GM23338 (cell line): ENCODE data around the gene RYR2. TPM values are rescaled to one million over a fixed set of nuclear protein-coding genes. Genes with fewer than 3 reads are reported as not detected.

Experiments used
- ATAC-seq: fragments of 200-7000 bp; cut with Tn5 transposase; 3 replicates; pipeline ENCODE4 v1.9.1; 2020
- DNase-seq: peaks from one replicate; pipeline ENCODE4 v3.0.0-alpha.2; 2015; ENCODE audit warnings: low spot score
- H2AFZ ChIP-seq: fragments of 200-600 bp; sonication (generic); 2 replicates; pipeline ENCODE4 v1.8.0; 2016; ENCODE audit warnings: antibody characterized with exemption, mild to moderate bottlenecking, moderate library complexity
- H3F3A ChIP-seq: fragments of 200-600 bp; sonication (generic); replicated peaks from 2 replicates; pipeline ENCODE4 v1.8.0; 2017; ENCODE audit warnings: antibody characterized with exemption, mixed run types, low read depth
- H3K27ac ChIP-seq: fragments of 200-600 bp; sonication (generic); 2 replicates; pipeline ENCODE4 v1.6.1; 2016; ENCODE audit warnings: low read depth
- H3K27me3 ChIP-seq: fragments of 200-600 bp; sonication (generic); 2 replicates; pipeline ENCODE4 v1.8.0; 2016; ENCODE audit warnings: mild to moderate bottlenecking, mixed run types, moderate library complexity; ENCODE audit not compliant: insufficient read depth
- H3K36me3 ChIP-seq: fragments of 200-600 bp; sonication (generic); 2 replicates; pipeline ENCODE4 v1.8.0; 2016; ENCODE audit warnings: mild to moderate bottlenecking; ENCODE audit not compliant: insufficient read depth
- H3K4me1 ChIP-seq: fragments of 200-600 bp; sonication (generic); 2 replicates; pipeline ENCODE4 v1.8.0; 2016; ENCODE audit warnings: mild to moderate bottlenecking, moderate library complexity; ENCODE audit not compliant: insufficient read depth
- H3K4me2 ChIP-seq: fragments of 200-600 bp; sonication (generic); 2 replicates; pipeline ENCODE4 v1.7.1; 2017; ENCODE audit warnings: mixed run types
- H3K4me3 ChIP-seq: fragments of 200-600 bp; sonication (generic); 2 replicates; pipeline ENCODE4 v1.6.1; 2016; ENCODE audit warnings: mixed run types
- H3K79me2 ChIP-seq: fragments of 200-600 bp; sonication (generic); replicated peaks from 2 replicates; pipeline ENCODE4 v1.8.0; 2017; ENCODE audit warnings: mild to moderate bottlenecking; ENCODE audit not compliant: insufficient read depth
- H3K9me2 ChIP-seq: fragments of 200-600 bp; sonication (generic); 2 replicates; pipeline ENCODE4 v1.8.0; 2017; ENCODE audit not compliant: insufficient read depth
- H4K20me1 ChIP-seq: fragments of 200-600 bp; sonication (generic); replicated peaks from 2 replicates; pipeline ENCODE4 v1.8.0; 2017; ENCODE audit warnings: mild to moderate bottlenecking; ENCODE audit not compliant: insufficient read depth
- H3K27ac Mint-ChIP-seq: 2 replicates; pipeline ENCODE4 v1.8.0; 2020; ENCODE audit warnings: inconsistent platforms, mild to moderate bottlenecking, moderate library complexity, mixed read lengths
- H3K27me3 Mint-ChIP-seq: 3 replicates; pipeline ENCODE4 v1.8.0; 2022; ENCODE audit warnings: low read depth, mild to moderate bottlenecking, moderate library complexity, mixed read lengths, inconsistent platforms; ENCODE audit not compliant: insufficient read depth, poor library complexity
- H3K36me3 Mint-ChIP-seq: 3 replicates; pipeline ENCODE4 v1.8.0; 2021; ENCODE audit warnings: low read depth, mild to moderate bottlenecking, inconsistent platforms, moderate library complexity, mixed read lengths
- H3K4me1 Mint-ChIP-seq: 3 replicates; pipeline ENCODE4 v1.8.0; 2020; ENCODE audit warnings: mild to moderate bottlenecking, inconsistent platforms, mixed read lengths
- H3K4me3 Mint-ChIP-seq: 3 replicates; pipeline ENCODE4 v1.8.0; 2021; ENCODE audit warnings: moderate library complexity, mild to moderate bottlenecking, inconsistent platforms, mixed read lengths
- H3K9me3 Mint-ChIP-seq: 3 replicates; pipeline ENCODE4 v1.8.0; 2020; ENCODE audit warnings: moderate library complexity, mild to moderate bottlenecking, inconsistent platforms, mixed read lengths
- CREB1 ChIP-seq: fragments of 250-450 bp; sonication (Bioruptor Pico); IDR thresholded peaks from 2 replicates; pipeline ENCODE4 v1.5.0; 2020; ENCODE audit warnings: low read depth, mild to moderate bottlenecking, moderate library complexity
- EZH2 ChIP-seq: fragments of 200-600 bp; sonication (generic); IDR thresholded peaks from one replicate; pipeline ENCODE4 v1.8.0; 2017; ENCODE audit warnings: antibody characterized with exemption, mild to moderate bottlenecking, low read depth; ENCODE audit not compliant: unreplicated experiment
- EZH2phosphoT487 ChIP-seq: fragments of 200-600 bp; sonication (generic); IDR thresholded peaks from one replicate; pipeline ENCODE4 v1.8.1; 2018; ENCODE audit warnings: antibody characterized with exemption; ENCODE audit not compliant: unreplicated experiment
- JUNB ChIP-seq: IDR thresholded peaks from one replicate; pipeline ENCODE4 v1.6.1; 2016; ENCODE audit warnings: antibody characterized with exemption; ENCODE audit not compliant: unreplicated experiment
- NANOG ChIP-seq: IDR thresholded peaks from 2 replicates; pipeline ENCODE4 v1.6.1; 2016; ENCODE audit warnings: antibody characterized with exemption, borderline replicate concordance
- POLR2AphosphoS5 ChIP-seq: IDR thresholded peaks from 2 replicates; pipeline ENCODE4 v1.6.1; 2016; ENCODE audit warnings: antibody characterized with exemption, low read depth
- STAT1 ChIP-seq: IDR thresholded peaks from one replicate; pipeline ENCODE4 v1.6.1; 2016; ENCODE audit warnings: antibody characterized with exemption; ENCODE audit not compliant: unreplicated experiment
- ZNF114 ChIP-seq: fragments of 250-450 bp; sonication (Bioruptor Pico); IDR thresholded peaks from 2 replicates; pipeline ENCODE4 v1.5.0; 2020; ENCODE audit warnings: mild to moderate bottlenecking, moderate library complexity
- ZNF331 ChIP-seq: fragments of 250-450 bp; sonication (Bioruptor Pico); IDR thresholded peaks from 2 replicates; pipeline ENCODE4 v1.5.0; 2020; ENCODE audit warnings: low read depth, mild to moderate bottlenecking, moderate library complexity
- ZNF462 ChIP-seq: fragments of 250-450 bp; sonication (Bioruptor Pico); IDR thresholded peaks from 2 replicates; pipeline ENCODE4 v1.5.0; 2020; ENCODE audit warnings: mild to moderate bottlenecking, moderate library complexity
- polyA plus RNA-seq: library from polyadenylated mRNA; unstranded; fragments of >200 nt; fragmentation: Nextera tagmentation; extraction: Ambion mirVana; gene quantifications from 2 replicates; pipeline ENCODE4 v1.2.1, GENCODE V29; 2016
- total RNA-seq: library from RNA; depleted of rRNA; stranded (reverse); fragments of >200 nt; shearing (Covaris generic); gene quantifications from 2 replicates; pipeline ENCODE4 v1.2.3, GENCODE V29; 2014
- TF ChIP-seq, protein P1 (sequence below): IDR thresholded peaks from 2 replicates; pipeline ENCODE4 v1.6.1; 2016; ENCODE audit warnings: antibody characterized with exemption
- TF ChIP-seq, protein P2 (sequence below): IDR thresholded peaks from one replicate; pipeline ENCODE4 v1.6.1; 2018; ENCODE audit warnings: antibody characterized with exemption; ENCODE audit not compliant: unreplicated experiment
- TF ChIP-seq, protein P3 (sequence below), 2 experiments: fragments of 200-600 bp in 1 of 2; sonication (generic) in 1 of 2; conservative IDR thresholded peaks; 2 replicates each; pipeline versions ENCODE4 v1.5.1 to v1.6.1; 2016 to 2017; ENCODE audit warnings: antibody characterized with exemption in 2 of 2, low read depth in 2 of 2, mild to moderate bottlenecking in 2 of 2, moderate library complexity in 1 of 2

The RYR2 gene
- total and polyA plus RNA-seq, 2 experiments from 2014 or later, result 8.9 to 10.0 TPM

- no peaks in the 10 kb centered on the region for H3K4me1 Mint-ChIP-seq
- Histone ChIP-seq H3K36me3 (no peaks in the 10 kb centered on the region), H3K27me3 (no peaks in the 10 kb centered on the region), H2AFZ (no peak overlapping the region), H3K27ac (no peak overlapping the region), H3K9me2 (no peaks in the 10 kb centered on the region), H3F3A (no peaks in the 10 kb centered on the region), H3K4me3 (no peak overlapping the region), H4K20me1 (no peaks in the 10 kb centered on the region), H3K4me1 (peaks cover 13% of the 10 kb centered on the region), H3K4me2 (no peak overlapping the region), H3K79me2 (0 out of 2 replicates have a peak, but pooled peaks cover 7% of the 10 kb centered on the region)
- H3K9me3 Mint-ChIP-seq, result no peaks in the 10 kb centered on the region; the same call in 2 of the 3 replicates
- no peak for TF ChIP-seq ZNF114
- no peak for TF ChIP-seq EZH2
- no peak for TF ChIP-seq CREB1 (CRISPR knock-in tag)
- no peak for TF ChIP-seq EZH2phosphoT487
- TF ChIP-seq NANOG, result no peak
- TF ChIP-seq POLR2AphosphoS5, result no peak
- TF ChIP-seq STAT1, result no peak
- TF ChIP-seq ZNF331, result no peak
- TF ChIP-seq JUNB, result no peak
- TF ChIP-seq, protein P1, sequence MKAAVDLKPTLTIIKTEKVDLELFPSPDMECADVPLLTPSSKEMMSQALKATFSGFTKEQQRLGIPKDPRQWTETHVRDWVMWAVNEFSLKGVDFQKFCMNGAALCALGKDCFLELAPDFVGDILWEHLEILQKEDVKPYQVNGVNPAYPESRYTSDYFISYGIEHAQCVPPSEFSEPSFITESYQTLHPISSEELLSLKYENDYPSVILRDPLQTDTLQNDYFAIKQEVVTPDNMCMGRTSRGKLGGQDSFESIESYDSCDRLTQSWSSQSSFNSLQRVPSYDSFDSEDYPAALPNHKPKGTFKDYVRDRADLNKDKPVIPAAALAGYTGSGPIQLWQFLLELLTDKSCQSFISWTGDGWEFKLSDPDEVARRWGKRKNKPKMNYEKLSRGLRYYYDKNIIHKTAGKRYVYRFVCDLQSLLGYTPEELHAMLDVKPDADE, result no peak
- no peak for TF ChIP-seq ZNF462
- TF ChIP-seq, protein P2, sequence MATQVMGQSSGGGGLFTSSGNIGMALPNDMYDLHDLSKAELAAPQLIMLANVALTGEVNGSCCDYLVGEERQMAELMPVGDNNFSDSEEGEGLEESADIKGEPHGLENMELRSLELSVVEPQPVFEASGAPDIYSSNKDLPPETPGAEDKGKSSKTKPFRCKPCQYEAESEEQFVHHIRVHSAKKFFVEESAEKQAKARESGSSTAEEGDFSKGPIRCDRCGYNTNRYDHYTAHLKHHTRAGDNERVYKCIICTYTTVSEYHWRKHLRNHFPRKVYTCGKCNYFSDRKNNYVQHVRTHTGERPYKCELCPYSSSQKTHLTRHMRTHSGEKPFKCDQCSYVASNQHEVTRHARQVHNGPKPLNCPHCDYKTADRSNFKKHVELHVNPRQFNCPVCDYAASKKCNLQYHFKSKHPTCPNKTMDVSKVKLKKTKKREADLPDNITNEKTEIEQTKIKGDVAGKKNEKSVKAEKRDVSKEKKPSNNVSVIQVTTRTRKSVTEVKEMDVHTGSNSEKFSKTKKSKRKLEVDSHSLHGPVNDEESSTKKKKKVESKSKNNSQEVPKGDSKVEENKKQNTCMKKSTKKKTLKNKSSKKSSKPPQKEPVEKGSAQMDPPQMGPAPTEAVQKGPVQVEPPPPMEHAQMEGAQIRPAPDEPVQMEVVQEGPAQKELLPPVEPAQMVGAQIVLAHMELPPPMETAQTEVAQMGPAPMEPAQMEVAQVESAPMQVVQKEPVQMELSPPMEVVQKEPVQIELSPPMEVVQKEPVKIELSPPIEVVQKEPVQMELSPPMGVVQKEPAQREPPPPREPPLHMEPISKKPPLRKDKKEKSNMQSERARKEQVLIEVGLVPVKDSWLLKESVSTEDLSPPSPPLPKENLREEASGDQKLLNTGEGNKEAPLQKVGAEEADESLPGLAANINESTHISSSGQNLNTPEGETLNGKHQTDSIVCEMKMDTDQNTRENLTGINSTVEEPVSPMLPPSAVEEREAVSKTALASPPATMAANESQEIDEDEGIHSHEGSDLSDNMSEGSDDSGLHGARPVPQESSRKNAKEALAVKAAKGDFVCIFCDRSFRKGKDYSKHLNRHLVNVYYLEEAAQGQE, result no peak
- TF ChIP-seq, protein P3, sequence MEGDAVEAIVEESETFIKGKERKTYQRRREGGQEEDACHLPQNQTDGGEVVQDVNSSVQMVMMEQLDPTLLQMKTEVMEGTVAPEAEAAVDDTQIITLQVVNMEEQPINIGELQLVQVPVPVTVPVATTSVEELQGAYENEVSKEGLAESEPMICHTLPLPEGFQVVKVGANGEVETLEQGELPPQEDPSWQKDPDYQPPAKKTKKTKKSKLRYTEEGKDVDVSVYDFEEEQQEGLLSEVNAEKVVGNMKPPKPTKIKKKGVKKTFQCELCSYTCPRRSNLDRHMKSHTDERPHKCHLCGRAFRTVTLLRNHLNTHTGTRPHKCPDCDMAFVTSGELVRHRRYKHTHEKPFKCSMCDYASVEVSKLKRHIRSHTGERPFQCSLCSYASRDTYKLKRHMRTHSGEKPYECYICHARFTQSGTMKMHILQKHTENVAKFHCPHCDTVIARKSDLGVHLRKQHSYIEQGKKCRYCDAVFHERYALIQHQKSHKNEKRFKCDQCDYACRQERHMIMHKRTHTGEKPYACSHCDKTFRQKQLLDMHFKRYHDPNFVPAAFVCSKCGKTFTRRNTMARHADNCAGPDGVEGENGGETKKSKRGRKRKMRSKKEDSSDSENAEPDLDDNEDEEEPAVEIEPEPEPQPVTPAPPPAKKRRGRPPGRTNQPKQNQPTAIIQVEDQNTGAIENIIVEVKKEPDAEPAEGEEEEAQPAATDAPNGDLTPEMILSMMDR (conservative IDR thresholded peaks at IDR 0.05; ENCODE audit: low read depth in 2 of 2), result no peak
- H3K4me3 Mint-ChIP-seq, result no peak overlapping the region
- H3K27ac Mint-ChIP-seq, result no peak overlapping the region
- DNase-seq (no peak), ATAC-seq (no peak)
- H3K36me3 Mint-ChIP-seq, result no peaks in the 10 kb centered on the region; the same call in 2 of the 3 replicates
- H3K27me3 Mint-ChIP-seq, result peaks cover 3% of the 10 kb centered on the region
These were observed 276.8 kb downstream of the RYR2 start for GRCh38 chr1:237318748-237319147.
